ENCODE measurements around the gene AIFM1.
A peak's percentile ranks its signal among the peaks of the same experiment; 100 is the strongest.
"Not testable (repeated sequence)": the region's sequence is repeated elsewhere in the genome, so short reads cannot be mapped to it uniquely, and the experiment has no call there.

Gene AIFM1

GRCh38 chrX:130119312-130119898 is 46.2 kb downstream of the AIFM1 start:
- peaks cover 9% of the 10 kb centered on the region for H3K27me3 Mint-ChIP-seq (ENCODE audit: low read depth)
- peaks cover 5% of the 10 kb centered on the region for H3K36me3 Mint-ChIP-seq (ENCODE audit: low read depth)
- H3K9me3 Mint-ChIP-seq, result peaks cover 3% of the 10 kb centered on the region
- no peak for TF ChIP-seq CTCF (IDR thresholded peaks at IDR 0.05; ENCODE audit: unreplicated experiment in 3 of 3)
- peaks cover 28% of the 10 kb centered on the region for H3K4me1 Mint-ChIP-seq
- peak overlapping the region; percentile 80 to 99 (median 96) for H3K27ac Mint-ChIP-seq
- H3K4me3 Mint-ChIP-seq, result peak overlapping the region; percentile 61 to 75 (median 74)

- Mint-ChIP-seq H3K27ac (peak overlapping the region; percentile 80 to 99 (median 96)), H3K4me3 (peak overlapping the region; percentile 61 to 71 (median 61)), H3K36me3 (ENCODE audit: low read depth) (peaks cover 5% of the 10 kb centered on the region), H3K4me1 (peaks cover 28% of the 10 kb centered on the region), H3K9me3 (peaks cover 6% of the 10 kb centered on the region), H3K27me3 (ENCODE audit: low read depth) (peaks cover 10% of the 10 kb centered on the region)
- no peak for TF ChIP-seq CTCF (IDR thresholded peaks at IDR 0.05; ENCODE audit: unreplicated experiment in 3 of 3)
These were observed 47.0 kb downstream of the AIFM1 start for GRCh38 chrX:130118441-130119311.

- H3K9me3 Mint-ChIP-seq, result peaks cover 4% of the 10 kb centered on the region
- no peaks in the 10 kb centered on the region for H3K36me3 Mint-ChIP-seq (ENCODE audit: low read depth)
- no peak overlapping the region for H3K4me3 Mint-ChIP-seq
- H3K27me3 Mint-ChIP-seq (ENCODE audit: low read depth), result peaks cover 16% of the 10 kb centered on the region
- H3K4me1 Mint-ChIP-seq, result peaks cover 28% of the 10 kb centered on the region
- H3K27ac Mint-ChIP-seq, result peak overlapping the region in 1 of 3 experiments; percentile 99
- TF ChIP-seq CTCF (IDR thresholded peaks at IDR 0.05; ENCODE audit: unreplicated experiment in 3 of 3), result no peak
These were observed 48.5 kb downstream of the AIFM1 start for GRCh38 chrX:130117166-130117565.

- H3K36me3 Mint-ChIP-seq (ENCODE audit: low read depth), result not testable (repeated sequence)
These were observed 50.3 kb downstream of the AIFM1 start for GRCh38 chrX:130115119-130115885.

GRCh38 chrX:130114141-130114588 is 51.5 kb downstream of the AIFM1 start:
- TF ChIP-seq CTCF (IDR thresholded peaks at IDR 0.05; ENCODE audit: unreplicated experiment in 3 of 3), result no peak
- H3K4me1 Mint-ChIP-seq, result peaks cover 16% of the 10 kb centered on the region
- peaks cover 30% of the 10 kb centered on the region for H3K27me3 Mint-ChIP-seq (ENCODE audit: low read depth)

More at GRCh38 chrX:130115119-130115885, 50.3 kb downstream of the AIFM1 start:
- Mint-ChIP-seq H3K27ac (peak overlapping the region in 1 of 3 experiments; percentile 21), H3K4me1 (peaks cover 27% of the 10 kb centered on the region), H3K27me3 (ENCODE audit: low read depth) (peaks cover 25% of the 10 kb centered on the region), H3K4me3 (peak overlapping the region in 1 of 3 experiments; percentile 25)
- H3K9me3 Mint-ChIP-seq, result not testable (repeated sequence)

More at GRCh38 chrX:130114141-130114588, 51.5 kb downstream of the AIFM1 start:
- Mint-ChIP-seq H3K4me3 (no peak overlapping the region), H3K36me3 (ENCODE audit: low read depth) (no peaks in the 10 kb centered on the region), H3K9me3 (peaks cover 4% of the 10 kb centered on the region), H3K27ac (peak overlapping the region in 1 of 3 experiments; percentile 33)
